Brain microvascular endothelial cell (primary cell): Measurements from ENCODE around the gene SDF4.
"Not testable (repeated sequence)": the region's sequence is repeated elsewhere in the genome, so short reads cannot be mapped to it uniquely, and the experiment has no call there.

ENCODE experiments used
- DNase-seq: peaks from one replicate; pipeline ENCODE4 v3.0.0-alpha.2; 2020
- H3K27ac ChIP-seq: fragments of 250-450 bp; sonication (Bioruptor Pico); 2 replicates; pipeline ENCODE4 v1.5.1; 2020; ENCODE audit warnings: mild to moderate bottlenecking, moderate library complexity
- H3K27me3 ChIP-seq: fragments of 250-450 bp; sonication (Bioruptor Pico); replicated peaks from 2 replicates; pipeline ENCODE4 v1.5.1; 2020; ENCODE audit warnings: mild to moderate bottlenecking
- H3K36me3 ChIP-seq: fragments of 250-450 bp; sonication (Bioruptor Pico); replicated peaks from 2 replicates; pipeline ENCODE4 v1.5.1; 2020; ENCODE audit warnings: mild to moderate bottlenecking
- H3K4me3 ChIP-seq: 2 replicates; pipeline ENCODE4 v1.5.1; 2011; ENCODE audit warnings: low read depth, mild to moderate bottlenecking, control low read depth, low read length, moderate library complexity
- in situ Hi-C: cut with HindIII; loops from 2 replicates; pipeline ENCODE4 v1.10.0; 2017; ENCODE audit warnings: low sequenced_read_pairs, low pct_ligation_motif_present
- TF ChIP-seq, protein P1 (sequence below): IDR thresholded peaks from 2 replicates; pipeline ENCODE4 v1.5.1; 2011; ENCODE audit warnings: low read depth, mild to moderate bottlenecking, moderate library complexity, low read length, control low read depth, inconsistent platforms; ENCODE audit errors: missing control alignments

SDF4 gene

DNA sequence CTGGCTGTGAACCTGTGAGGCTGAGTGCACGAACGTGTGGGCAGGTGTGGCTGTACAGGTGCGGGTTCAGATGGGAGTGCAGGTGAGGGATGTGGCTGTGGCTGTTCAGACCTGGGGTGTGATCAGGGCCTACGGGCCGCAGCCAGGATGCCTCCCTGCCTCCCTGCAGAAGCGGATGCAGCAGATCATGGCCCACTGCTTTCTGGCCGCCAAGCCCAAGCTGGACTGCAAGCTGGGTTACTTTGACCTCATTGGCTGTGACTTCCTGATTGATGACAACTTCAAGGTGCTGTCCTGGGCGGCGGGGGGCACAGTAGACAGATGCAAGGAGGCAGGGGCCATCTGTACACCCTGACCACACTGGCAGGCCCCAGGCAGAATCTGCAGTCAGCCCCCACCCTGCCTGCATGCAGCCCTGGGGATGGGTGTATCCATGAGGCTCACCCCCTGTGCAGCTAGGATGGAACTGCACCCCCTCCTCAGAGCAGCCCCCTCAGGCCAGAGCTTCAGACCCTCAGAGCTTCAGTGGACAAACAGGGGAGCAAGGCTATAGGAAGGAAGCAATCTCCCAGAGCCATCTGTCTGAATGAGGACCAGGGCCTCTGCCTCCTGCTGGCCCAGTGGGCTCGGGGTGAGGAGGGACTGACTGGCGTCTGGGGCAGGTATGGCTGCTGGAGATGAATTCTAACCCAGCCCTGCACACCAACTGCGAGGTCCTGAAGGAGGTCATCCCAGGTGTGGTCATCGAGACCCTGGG is 35.2 kb downstream of the SDF4 start:
- TF ChIP-seq, protein P1, sequence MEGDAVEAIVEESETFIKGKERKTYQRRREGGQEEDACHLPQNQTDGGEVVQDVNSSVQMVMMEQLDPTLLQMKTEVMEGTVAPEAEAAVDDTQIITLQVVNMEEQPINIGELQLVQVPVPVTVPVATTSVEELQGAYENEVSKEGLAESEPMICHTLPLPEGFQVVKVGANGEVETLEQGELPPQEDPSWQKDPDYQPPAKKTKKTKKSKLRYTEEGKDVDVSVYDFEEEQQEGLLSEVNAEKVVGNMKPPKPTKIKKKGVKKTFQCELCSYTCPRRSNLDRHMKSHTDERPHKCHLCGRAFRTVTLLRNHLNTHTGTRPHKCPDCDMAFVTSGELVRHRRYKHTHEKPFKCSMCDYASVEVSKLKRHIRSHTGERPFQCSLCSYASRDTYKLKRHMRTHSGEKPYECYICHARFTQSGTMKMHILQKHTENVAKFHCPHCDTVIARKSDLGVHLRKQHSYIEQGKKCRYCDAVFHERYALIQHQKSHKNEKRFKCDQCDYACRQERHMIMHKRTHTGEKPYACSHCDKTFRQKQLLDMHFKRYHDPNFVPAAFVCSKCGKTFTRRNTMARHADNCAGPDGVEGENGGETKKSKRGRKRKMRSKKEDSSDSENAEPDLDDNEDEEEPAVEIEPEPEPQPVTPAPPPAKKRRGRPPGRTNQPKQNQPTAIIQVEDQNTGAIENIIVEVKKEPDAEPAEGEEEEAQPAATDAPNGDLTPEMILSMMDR = no peak
- no peak for DNase-seq

DNA sequence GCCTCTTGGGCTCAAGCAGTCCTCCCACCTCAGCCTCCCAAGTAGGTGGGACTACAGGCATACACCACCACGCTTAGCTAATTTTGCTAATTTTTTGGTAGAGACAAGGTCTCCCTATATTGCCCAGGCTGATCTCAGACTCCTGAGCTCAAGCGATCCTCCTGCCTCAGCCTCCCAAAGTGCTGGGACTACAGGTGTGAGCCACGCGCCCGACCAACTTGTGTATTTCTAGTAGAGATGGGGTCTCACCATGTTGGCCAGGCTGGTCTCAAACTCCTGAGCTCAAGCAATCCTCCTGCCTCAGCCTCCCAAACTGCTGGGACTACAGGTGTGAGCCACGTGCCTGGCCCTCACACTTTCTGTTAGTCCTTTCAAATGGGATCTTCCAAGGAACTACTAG is 36.1 kb downstream of the SDF4 start:
- in situ Hi-C loops, H3K36me3 ChIP-seq, DNase-seq, H3K4me3 ChIP-seq, H3K27ac ChIP-seq, H3K27me3 ChIP-seq: not testable (repeated sequence)

More for the DNA sequence above, 35.2 kb downstream of the SDF4 start:
- in situ Hi-C loops = no loop called here
- Histone ChIP-seq H3K4me3 (no peak overlapping the region), H3K27me3 (no peaks in the 10 kb centered on the region), H3K36me3 (no peaks in the 10 kb centered on the region), H3K27ac (no peak overlapping the region)

DNA sequence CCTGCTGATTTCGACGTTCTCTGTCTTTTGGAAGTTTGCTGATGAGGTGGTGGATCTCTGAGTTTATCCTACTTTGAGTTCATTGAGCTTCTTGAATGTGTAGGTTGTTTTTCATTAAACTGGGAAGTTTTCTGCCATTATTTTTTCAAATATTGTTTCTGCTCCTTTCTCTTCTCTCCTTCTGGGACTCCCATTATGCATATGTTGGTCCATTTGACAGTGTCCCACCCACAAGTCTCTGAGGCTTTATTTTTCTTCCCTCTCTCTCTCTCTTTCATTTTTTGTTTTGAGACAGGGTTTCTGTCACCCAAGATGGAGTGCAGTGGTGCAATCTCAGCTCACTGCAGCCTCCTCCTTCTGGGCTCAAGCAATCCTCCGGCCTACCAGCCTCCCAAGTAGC is 37.1 kb downstream of the SDF4 start:
- Histone ChIP-seq H3K4me3 (no peak overlapping the region), H3K27ac (no peak overlapping the region), H3K36me3 (no peaks in the 10 kb centered on the region), H3K27me3 (no peaks in the 10 kb centered on the region)
- TF ChIP-seq, protein P1 = no peak
- no peak for DNase-seq
- in situ Hi-C loops = no loop called here

DNA sequence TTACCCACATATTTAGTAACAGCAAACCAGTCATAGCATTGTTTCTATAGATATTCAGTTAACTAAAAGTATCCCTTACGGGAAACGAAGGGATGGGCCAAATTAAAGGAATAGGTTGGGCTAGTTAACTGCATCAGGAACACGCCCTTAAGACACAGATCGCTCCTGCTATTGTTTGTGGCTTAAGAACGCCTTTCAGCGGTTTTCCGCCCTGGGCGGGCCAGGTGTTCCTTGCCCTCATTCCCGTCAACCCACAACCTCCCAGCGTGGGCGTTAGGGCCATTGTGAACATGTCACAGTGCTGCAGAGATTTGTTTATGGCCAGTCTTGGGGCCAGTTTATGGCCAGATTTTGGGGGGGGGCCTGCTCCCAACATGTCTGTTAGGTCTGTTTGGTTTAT is 40.1 kb downstream of the SDF4 start:
- DNase-seq = no peak
- Histone ChIP-seq H3K36me3 (no peaks in the 10 kb centered on the region), H3K27me3 (no peaks in the 10 kb centered on the region), H3K4me3 (no peak overlapping the region), H3K27ac (no peak overlapping the region)
- TF ChIP-seq, protein P1 = no peak
- in situ Hi-C loops = no loop called here

DNA sequence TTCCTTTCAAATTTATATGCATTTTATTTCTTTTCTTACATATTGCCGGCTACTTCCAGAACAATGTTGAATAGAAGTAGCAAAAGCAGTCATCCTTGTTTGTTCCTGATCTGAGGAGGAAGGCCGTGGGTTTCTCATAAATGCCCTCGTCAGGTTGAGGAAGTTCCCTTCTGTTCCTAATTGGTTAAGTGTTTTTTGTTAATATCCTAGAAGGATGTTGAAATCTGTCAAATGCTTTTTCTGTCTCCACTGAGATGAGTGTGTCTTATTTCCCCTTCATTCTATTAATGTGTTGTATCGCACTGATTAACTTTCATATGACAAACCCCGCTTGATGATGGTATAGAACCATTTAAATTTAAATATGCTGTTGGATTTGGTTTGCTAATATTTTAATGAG is 42.7 kb downstream of the SDF4 start:
- TF ChIP-seq, protein P1 = no peak
- in situ Hi-C loops = no loop called here
- no peaks in the 10 kb centered on the region for H3K36me3 ChIP-seq
- no peak for DNase-seq
- H3K27ac ChIP-seq = no peak overlapping the region
- no peak overlapping the region for H3K4me3 ChIP-seq
- no peaks in the 10 kb centered on the region for H3K27me3 ChIP-seq

DNA sequence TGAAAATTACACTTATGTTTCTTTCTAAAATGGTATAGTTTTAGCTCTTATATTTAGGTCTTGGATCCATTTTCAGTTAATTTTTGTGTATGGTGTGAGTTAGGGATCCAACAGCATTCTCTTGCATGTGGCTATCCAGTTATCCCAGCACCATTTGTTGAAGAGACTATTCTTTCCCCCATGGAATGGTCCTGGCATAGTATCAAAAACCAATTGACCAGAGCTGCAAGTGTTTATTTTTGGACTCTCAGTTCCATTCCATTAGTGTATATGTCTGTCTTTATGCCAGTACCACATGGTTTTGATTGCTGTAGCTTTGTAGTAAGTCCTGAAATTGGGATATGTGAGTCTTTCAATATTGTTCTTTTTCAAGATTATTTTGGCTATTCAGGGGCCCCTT is 43.9 kb downstream of the SDF4 start:
- no peak overlapping the region for H3K27ac ChIP-seq
- H3K27me3 ChIP-seq = no peaks in the 10 kb centered on the region
- H3K36me3 ChIP-seq = no peaks in the 10 kb centered on the region
- TF ChIP-seq, protein P1 = no peak
- in situ Hi-C loops = no loop called here
- no peak for DNase-seq
- no peak overlapping the region for H3K4me3 ChIP-seq
